Measurements from ENCODE around the gene GSE1.

The GSE1 gene

GRCh38 chr16:85645021-85645589, 32.0 kb downstream of the GSE1 start:
- no peak for DNase-seq (ENCODE audit: low read depth in 2 of 2, low spot score in 1 of 2)

GRCh38 chr16:85646358-85646907, 33.3 kb downstream of the GSE1 start:
- DNase-seq (ENCODE audit: low read depth in 2 of 2, low spot score in 1 of 2) = no peak

- no peak for DNase-seq (ENCODE audit: low read depth in 2 of 2, low spot score in 1 of 2)
Measured at GRCh38 chr16:85646976-85647375, 33.9 kb downstream of the GSE1 start.

GRCh38 chr16:85648070-85648714, 35.1 kb downstream of the GSE1 start:
- no peak for DNase-seq (ENCODE audit: low read depth in 2 of 2, low spot score in 1 of 2)

GRCh38 chr16:85648805-85649204, 35.7 kb downstream of the GSE1 start:
- DNase-seq (ENCODE audit: low read depth in 2 of 2, low spot score in 1 of 2) = no peak

GRCh38 chr16:85649411-85650134, 36.5 kb downstream of the GSE1 start:
- no peak for DNase-seq (ENCODE audit: low read depth in 2 of 2, low spot score in 1 of 2)

GRCh38 chr16:85650135-85650843, 37.2 kb downstream of the GSE1 start:
- DNase-seq (ENCODE audit: low read depth in 2 of 2, low spot score in 1 of 2) = no peak

GRCh38 chr16:85650844-85651628, 37.9 kb downstream of the GSE1 start:
- DNase-seq (ENCODE audit: low read depth in 2 of 2, low spot score in 1 of 2) = no peak

GRCh38 chr16:85651629-85652430, 38.7 kb downstream of the GSE1 start:
- DNase-seq (ENCODE audit: low read depth in 2 of 2, low spot score in 1 of 2) = no peak

GRCh38 chr16:85652431-85653221, 39.5 kb downstream of the GSE1 start:
- no peak for DNase-seq (ENCODE audit: low read depth in 2 of 2, low spot score in 1 of 2)

GRCh38 chr16:85653290-85653891, 40.3 kb downstream of the GSE1 start:
- DNase-seq (ENCODE audit: low read depth in 2 of 2, low spot score in 1 of 2) = no peak

GRCh38 chr16:85654251-85655095, 41.4 kb downstream of the GSE1 start:
- DNase-seq (ENCODE audit: low read depth in 2 of 2, low spot score in 1 of 2) = no peak

- DNase-seq (ENCODE audit: low read depth in 2 of 2, low spot score in 1 of 2) = no peak
Measured at GRCh38 chr16:85655216-85656129, 42.4 kb downstream of the GSE1 start.

- no peak for DNase-seq (ENCODE audit: low read depth in 2 of 2, low spot score in 1 of 2)
Measured at GRCh38 chr16:85656351-85657266, 43.5 kb downstream of the GSE1 start.

- DNase-seq (ENCODE audit: low read depth in 2 of 2, low spot score in 1 of 2) = no peak
Measured at GRCh38 chr16:85657267-85657650, 44.1 kb downstream of the GSE1 start.

GRCh38 chr16:85657996-85658395, 44.9 kb downstream of the GSE1 start:
- DNase-seq (ENCODE audit: low read depth in 2 of 2, low spot score in 1 of 2) = no peak
